ENCODE data around the gene SGF29.
"Not testable (repeated sequence)": the region's sequence is repeated elsewhere in the genome, so short reads cannot be mapped to it uniquely, and the experiment has no call there.

SGF29 gene

GRCh38 chr16:28620316-28620715, 66.6 kb downstream of the SGF29 start:
- not testable (repeated sequence) for H3K27ac Mint-ChIP-seq; H3K4me3 Mint-ChIP-seq; DNase-seq (ENCODE audit: low spot score in 2 of 2); H3K9me3 Mint-ChIP-seq; ATAC-seq
- Mint-ChIP-seq H3K4me1 (peaks cover 26% of the 10 kb centered on the region), H3K36me3 (peaks cover 32% of the 10 kb centered on the region)

GRCh38 chr16:28621481-28622155, 67.9 kb downstream of the SGF29 start:
- no peak for ATAC-seq
- peaks cover 32% of the 10 kb centered on the region for H3K36me3 Mint-ChIP-seq
- no peak overlapping the region for H3K27ac Mint-ChIP-seq
- no peak for DNase-seq (ENCODE audit: low spot score in 2 of 2)
- peak overlapping the region; percentile 71 for H3K4me3 Mint-ChIP-seq
- H3K9me3 Mint-ChIP-seq, result no peaks in the 10 kb centered on the region
- H3K4me1 Mint-ChIP-seq, result peaks cover 22% of the 10 kb centered on the region

DNA sequence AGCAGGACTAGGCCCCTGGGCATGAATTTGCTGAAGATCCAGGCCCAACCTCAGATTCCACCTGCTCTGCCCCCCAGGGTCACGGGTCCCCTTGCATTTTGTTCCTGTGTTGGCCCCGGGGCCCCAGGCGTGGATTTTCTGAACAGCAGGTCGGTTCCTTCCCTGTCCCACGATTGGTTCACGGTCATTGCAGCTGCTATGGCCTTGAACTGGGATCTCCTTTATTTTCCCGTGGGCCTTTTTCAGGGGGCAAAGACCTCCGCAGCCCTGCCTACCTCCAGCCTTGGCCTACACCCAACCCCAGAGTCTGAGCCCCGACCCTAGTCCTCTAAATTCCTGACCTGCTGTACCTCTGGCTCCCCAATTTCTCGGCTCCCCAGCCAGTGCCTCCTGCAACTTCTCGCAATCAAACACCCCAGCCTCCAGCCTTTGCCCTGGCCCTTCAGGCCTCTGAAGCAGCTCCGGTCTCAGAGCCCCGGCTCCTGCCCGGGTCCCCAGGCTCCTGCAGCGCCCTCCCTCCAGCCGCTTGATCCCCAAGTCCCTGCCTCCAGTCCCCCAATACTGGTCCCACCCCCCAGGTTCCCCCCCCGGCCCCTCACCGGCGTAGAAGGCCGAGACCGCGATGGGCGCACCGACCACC, 68.9 kb downstream of the SGF29 start:
- Mint-ChIP-seq H3K4me1 (peaks cover 22% of the 10 kb centered on the region), H3K4me3 (peak overlapping the region; percentile 71), H3K27ac (peak overlapping the region; percentile 40), H3K36me3 (peaks cover 32% of the 10 kb centered on the region)
- not testable (repeated sequence) for H3K9me3 Mint-ChIP-seq; DNase-seq (ENCODE audit: low spot score in 2 of 2)
- ATAC-seq, result peak; percentile 42

- DNase-seq (ENCODE audit: low spot score in 2 of 2) (peak; percentile 29 to 72), ATAC-seq (peak; percentile 92)
- Mint-ChIP-seq H3K4me3 (peak overlapping the region; percentile 71), H3K27ac (peak overlapping the region; percentile 40), H3K9me3 (no peaks in the 10 kb centered on the region), H3K4me1 (peaks cover 22% of the 10 kb centered on the region), H3K36me3 (peaks cover 28% of the 10 kb centered on the region)
Observed at GRCh38 chr16:28623172-28623711, 69.5 kb downstream of the SGF29 start.

DNA sequence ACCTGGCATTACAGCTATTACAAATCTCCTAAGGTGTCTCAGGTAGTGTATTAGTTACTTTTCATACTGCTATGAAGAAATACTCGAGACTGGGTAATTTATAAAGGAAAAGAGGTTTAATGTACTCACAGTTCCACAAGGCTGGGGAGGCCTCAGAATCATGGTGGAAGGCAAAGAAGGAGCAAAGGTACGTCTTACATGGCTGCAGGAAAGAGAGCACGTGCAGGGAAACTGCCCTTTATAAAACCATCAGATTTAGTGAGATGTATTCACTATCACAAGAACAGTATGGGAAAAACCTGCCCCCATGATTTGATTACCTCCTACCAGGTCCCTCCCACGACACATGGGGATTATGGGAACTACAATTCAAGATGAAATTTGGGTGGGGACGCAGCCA, 77.2 kb downstream of the SGF29 start:
- not testable (repeated sequence) for ATAC-seq; H3K4me1 Mint-ChIP-seq; H3K4me3 Mint-ChIP-seq; H3K9me3 Mint-ChIP-seq; DNase-seq (ENCODE audit: low spot score in 2 of 2); H3K27ac Mint-ChIP-seq; H3K36me3 Mint-ChIP-seq

GRCh38 chr16:28636093-28636823, 82.5 kb downstream of the SGF29 start:
- not testable (repeated sequence) for H3K4me1 Mint-ChIP-seq; H3K27ac Mint-ChIP-seq; H3K4me3 Mint-ChIP-seq; DNase-seq (ENCODE audit: low spot score in 2 of 2); H3K36me3 Mint-ChIP-seq; H3K9me3 Mint-ChIP-seq; ATAC-seq

- H3K4me3 Mint-ChIP-seq; H3K4me1 Mint-ChIP-seq; H3K9me3 Mint-ChIP-seq; ATAC-seq; H3K36me3 Mint-ChIP-seq; DNase-seq (ENCODE audit: low spot score in 2 of 2); H3K27ac Mint-ChIP-seq: not testable (repeated sequence)
Observed at GRCh38 chr16:28637765-28638164, 84.0 kb downstream of the SGF29 start, which contains the start of gene NPIPB8. Gene NPIPB8 (plus strand): TSS chr16:28638065. CDS start chr16:28638361, 296 bp downstream.

DNA sequence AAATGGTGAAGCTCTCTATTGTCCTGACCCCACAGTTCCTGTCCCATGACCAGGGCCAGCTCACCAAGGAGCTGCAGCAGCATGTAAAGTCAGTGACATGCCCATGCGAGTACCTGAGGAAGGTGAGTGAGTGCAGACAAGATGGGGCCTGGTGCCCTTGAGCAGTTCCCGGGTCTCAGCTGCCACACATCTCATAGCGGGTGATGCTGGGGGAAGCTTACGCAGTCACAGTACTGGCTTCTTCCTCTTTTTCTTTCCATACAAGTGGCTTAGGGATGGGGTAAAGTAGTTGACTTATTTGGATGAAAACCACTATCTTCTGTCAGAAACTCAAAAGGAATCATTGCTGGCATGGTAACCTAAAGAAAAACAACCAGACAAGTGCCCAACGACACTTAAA, 84.6 kb downstream of the SGF29 start:
- not testable (repeated sequence) for H3K9me3 Mint-ChIP-seq; H3K36me3 Mint-ChIP-seq; H3K4me1 Mint-ChIP-seq; DNase-seq (ENCODE audit: low spot score in 2 of 2); H3K27ac Mint-ChIP-seq; H3K4me3 Mint-ChIP-seq; ATAC-seq

DNA sequence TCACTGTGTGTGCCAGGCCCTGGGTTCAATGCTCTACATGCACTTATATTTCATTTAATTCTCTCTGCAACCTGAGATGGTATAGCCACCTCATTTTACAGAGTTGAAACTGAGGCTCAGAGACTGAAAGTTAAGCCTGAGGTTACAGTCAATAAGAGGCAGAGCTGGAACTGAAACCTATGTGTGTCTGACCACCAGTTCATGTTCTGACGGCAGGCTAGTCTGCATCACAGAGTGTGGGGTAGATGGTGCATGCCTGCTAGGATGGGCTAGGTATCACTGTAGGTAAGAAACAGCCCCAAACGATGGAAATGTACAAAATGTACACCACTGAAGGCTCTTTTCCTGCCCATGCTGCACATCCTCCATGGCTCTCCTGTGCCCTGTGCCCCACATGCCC, 86.2 kb downstream of the SGF29 start:
- H3K4me1 Mint-ChIP-seq, result not testable (repeated sequence)

More for the DNA sequence above, 86.2 kb downstream of the SGF29 start:
- DNase-seq (ENCODE audit: low spot score in 2 of 2); H3K27ac Mint-ChIP-seq; H3K4me3 Mint-ChIP-seq; H3K36me3 Mint-ChIP-seq; H3K9me3 Mint-ChIP-seq; ATAC-seq: not testable (repeated sequence)

All from stimulated activated effector memory CD8-positive, alpha-beta T cell treated with anti-CD3 and anti-CD28 coated beads, Interleukin-12 subunit alpha, Interleukin-12 subunit beta, amount 100 ng/mL, for 72 hours (primary cell).